HTERT RPE-1 (cell line): Measurements from ENCODE around the gene KIR3DL3.
"Not testable (repeated sequence)": the region's sequence is repeated elsewhere in the genome, so short reads cannot be mapped to it uniquely, and the experiment has no call there.

Source experiments
- in situ Hi-C: fragments of 300-500 bp; cut with MboI; formaldehyde crosslinking; loops from 4 replicates; pipeline ENCODE4 v1.14.3; 2020; ENCODE audit warnings: low sequenced_read_pairs

KIR3DL3 gene

DNA sequence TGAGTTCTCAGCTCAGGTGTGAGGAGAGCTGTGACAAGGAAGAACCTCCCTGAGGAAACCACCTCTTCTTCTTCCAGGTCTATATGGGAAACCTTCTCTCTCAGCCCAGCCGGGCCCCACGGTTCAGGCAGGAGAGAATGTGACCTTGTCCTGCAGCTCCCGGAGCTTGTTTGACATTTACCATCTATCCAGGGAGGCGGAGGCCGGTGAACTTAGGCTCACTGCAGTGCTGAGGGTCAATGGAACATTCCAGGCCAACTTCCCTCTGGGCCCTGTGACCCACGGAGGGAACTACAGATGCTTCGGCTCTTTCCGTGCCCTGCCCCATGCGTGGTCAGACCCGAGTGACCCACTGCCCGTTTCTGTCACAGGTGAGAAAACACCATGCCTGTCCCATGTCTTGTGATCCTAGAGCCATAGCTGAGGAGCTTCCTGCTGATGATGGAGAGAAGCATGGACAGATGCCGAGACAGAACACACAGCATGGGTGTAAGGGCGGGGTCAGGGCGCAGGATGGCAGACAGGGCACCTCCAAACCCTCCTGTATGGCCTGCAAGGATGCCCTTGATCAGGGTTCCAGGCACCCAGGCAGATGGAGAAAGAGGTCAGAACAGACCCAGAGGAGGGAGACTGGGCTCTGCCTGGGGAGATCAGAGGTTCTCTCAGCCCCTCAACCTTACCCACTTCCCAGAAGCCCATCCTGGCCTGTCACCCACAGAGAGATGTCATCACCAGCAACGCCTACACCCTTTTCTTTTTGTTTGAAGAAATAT, 5.4 kb downstream of the KIR3DL3 start:
- in situ Hi-C loops: no loop called here

DNA sequence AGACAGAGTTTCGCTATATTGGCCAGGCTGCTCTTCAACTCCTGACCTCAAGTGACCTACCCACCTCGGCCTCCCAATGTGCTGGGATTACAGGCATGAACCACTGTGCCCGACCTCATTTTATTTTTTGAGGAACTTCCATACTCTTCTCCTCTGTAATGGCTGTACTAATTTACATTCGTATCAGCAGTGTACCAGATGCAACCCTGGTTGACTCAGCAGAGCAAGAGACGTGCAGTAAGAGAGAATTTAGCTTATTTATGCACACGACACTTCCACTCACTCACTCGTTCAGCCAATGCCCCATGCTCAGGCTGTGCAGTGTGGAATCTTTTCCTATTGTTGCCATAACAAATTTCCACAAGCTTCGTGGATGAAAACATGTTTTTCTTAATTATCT, 6.9 kb downstream of the KIR3DL3 start:
- in situ Hi-C loops: no loop called here

DNA sequence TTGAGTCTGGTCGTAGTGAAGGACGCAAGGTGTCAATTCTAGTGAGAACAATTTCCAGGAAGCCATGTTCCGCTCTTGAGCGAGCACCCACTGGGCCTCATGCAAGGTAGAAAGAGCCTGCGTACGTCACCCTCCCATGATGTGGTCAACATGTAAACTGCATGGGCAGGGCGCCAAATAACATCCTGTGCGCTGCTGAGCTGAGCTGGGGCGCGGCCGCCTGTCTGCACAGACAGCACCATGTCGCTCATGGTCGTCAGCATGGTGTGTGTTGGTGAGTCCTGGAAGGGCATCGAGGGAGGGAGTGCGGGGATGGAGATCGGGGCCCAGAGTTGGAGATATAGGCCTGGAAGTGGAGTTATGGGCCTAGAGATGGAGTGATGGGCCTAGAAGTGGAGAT, 14.1 kb downstream of the KIR3DL3 start, which contains the start of gene KIR2DL3:
KIR2DL3 (plus strand) TSS at position 208 of the 400 bp plus-strand sequence; CDS start at position 241, 33 bp downstream.
- in situ Hi-C loops: not testable (repeated sequence)

DNA sequence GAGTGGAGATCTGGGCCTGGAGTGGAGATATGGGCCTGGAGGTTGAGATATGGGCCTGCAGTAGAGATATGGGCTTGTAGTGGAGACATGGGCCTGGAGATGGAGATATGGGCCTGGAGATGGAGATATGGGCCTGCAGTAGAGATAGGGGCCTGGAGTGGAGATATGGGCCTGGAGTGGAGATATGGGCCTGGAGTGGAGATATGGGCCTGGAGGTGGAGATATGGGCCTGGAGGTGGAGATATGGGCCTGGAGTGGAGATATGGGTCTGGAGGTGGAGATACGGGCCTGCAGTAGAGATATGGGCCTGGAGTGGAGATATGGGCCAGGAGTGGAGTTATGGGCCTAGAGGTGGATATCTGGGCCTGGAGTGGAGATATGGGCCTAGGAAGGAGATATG, 14.5 kb downstream of the KIR3DL3 start:
- in situ Hi-C loops: no loop called here

GRCh38 chr19:54739587-54740497, 15.6 kb downstream of the KIR3DL3 start:
- in situ Hi-C loops: no loop called here

GRCh38 chr19:54741950-54742349, 17.7 kb downstream of the KIR3DL3 start:
- in situ Hi-C loops: not testable (repeated sequence)

GRCh38 chr19:54744080-54744479, 19.8 kb downstream of the KIR3DL3 start:
- in situ Hi-C loops: not testable (repeated sequence)

DNA sequence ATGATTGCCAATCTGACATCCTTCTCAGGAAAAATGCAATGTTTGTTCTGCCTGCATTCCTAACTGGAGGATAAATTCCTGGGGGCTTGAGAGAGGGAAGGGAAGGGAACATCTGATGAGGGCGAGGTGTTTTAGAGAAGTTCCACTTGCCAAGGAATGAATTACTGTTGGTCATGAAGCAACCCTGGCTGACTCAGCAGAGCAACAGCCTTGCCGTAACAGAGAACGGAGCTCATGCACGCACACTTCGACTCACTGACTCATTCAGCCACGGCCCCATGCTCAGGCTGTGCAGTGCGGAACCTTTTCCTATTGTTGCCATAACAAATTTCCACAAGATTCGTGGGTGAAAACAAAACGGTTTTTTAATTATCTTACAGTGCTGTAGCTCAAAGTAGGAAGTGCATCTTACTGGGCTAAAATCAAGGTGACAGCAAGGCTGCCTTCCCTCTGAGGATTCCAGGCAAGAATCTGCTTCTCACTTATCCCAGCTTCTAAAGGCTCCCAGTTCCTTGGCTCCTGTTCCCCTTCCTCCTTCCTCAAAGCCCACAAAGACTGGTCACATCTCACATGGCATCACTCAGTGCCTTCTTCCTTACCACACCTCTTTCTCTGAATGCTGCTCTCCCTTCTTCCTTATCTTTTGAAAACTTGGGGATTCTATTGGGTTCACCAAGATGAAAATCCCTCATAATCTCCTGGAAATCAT, 23.5 kb downstream of the KIR3DL3 start:
- in situ Hi-C loops: not testable (repeated sequence)

- in situ Hi-C loops: not testable (repeated sequence)
Observed at GRCh38 chr19:54750276-54750675, 26.0 kb downstream of the KIR3DL3 start.

DNA sequence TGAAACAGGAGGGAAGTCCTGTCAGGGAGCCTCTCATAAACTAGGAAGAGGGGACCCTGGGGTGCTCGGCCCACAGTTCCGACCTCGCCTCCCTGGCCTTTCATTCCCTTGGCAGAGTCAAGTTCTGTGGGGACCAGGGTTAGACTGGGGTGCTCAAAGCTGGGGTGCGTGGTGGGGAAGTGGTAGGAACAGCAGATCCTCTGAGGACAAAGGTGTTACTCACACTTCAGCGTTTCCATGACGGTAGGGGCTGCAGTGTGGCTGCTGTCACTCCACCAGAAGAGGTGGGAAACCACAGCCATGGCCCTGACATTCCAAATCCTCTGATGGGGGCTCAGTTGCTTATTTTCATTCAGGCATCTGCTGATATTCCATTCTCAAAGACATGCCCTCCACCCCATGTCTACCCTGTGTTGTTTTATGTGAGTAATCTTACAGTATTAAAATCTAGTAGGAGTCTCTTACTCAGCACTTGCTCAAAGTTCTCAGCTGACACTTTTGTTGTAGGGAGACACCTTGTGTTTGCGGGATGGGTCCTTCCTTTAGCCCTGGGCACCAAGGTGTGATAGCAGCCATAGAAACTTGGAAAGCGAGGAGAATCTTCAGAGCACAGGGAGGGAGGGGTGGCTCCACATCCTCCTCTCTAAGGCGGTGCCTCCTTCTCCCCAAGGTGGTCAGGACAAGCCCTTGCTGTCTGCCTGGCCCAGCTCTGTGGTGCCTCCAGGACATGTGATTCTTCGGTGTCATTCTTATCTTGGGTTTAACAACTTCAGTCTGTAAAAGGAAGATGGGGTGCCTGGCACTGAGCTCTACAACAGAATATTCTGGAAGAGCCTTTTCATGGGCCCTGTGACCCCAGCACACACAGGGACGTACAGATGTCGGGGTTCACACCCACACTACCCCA, 32.2 kb downstream of the KIR3DL3 start:
- in situ Hi-C loops: not testable (repeated sequence)

GRCh38 chr19:54758577-54758976, 34.3 kb downstream of the KIR3DL3 start:
- in situ Hi-C loops: not testable (repeated sequence)

DNA sequence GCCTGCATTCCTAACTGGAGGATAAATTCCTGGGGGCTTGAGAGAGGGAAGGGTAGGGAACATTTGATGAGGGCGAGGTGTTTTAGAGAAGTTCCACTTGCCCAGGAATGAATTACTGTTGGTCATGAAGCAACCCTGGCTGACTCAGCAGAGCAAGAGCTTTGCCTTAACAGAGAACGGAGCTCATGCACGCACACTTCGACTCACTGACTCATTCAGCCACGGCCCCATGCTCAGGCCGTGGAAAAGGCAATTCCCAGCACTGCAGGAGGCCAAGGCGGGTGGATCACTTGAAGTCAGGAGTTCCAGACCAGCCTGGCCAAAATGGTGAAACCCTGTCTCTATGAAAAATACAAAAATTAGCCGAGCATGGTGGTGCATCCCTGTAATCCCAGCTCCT, 40.0 kb downstream of the KIR3DL3 start:
- in situ Hi-C loops: not testable (repeated sequence)

DNA sequence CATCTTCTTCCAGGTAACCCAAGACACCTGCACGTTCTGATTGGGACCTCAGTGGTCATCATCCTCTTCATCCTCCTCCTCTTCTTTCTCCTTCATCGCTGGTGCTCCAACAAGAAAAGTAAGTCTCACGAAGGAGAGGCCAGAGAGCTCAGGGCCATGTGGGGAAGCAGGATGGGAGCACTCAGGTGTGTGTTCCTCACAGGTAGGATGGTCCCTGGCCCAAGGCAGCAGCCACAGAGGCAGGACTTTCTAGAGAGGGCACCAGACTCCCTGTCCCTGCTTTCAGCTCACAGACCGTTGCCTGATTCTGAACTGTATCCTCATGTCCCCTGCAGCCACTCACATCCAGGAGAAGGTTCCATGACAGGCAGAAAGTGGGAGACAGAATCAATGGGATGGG, 42.2 kb downstream of the KIR3DL3 start:
- in situ Hi-C loops: not testable (repeated sequence)

DNA sequence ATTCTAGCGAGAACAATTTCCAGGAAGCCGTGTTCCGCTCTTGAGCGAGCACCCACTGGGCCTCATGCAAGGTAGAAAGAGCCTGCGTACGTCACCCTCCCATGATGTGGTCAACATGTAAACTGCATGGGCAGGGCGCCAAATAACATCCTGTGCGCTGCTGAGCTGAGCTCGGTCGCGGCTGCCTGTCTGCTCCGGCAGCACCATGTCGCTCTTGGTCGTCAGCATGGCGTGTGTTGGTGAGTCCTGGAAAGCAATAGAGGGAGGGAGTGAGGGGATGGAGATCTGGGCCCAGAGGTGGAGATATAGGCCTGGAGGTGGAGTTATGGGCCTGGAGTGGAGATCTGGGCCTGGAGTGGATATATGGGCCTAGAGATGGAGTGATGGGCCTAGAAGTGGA, 45.4 kb downstream of the KIR3DL3 start, which contains the start of gene KIR2DL1:
KIR2DL1 (plus strand) TSS at position 148 of the 400 bp plus-strand sequence; CDS start at position 206, 58 bp downstream.
- in situ Hi-C loops: not testable (repeated sequence)

DNA sequence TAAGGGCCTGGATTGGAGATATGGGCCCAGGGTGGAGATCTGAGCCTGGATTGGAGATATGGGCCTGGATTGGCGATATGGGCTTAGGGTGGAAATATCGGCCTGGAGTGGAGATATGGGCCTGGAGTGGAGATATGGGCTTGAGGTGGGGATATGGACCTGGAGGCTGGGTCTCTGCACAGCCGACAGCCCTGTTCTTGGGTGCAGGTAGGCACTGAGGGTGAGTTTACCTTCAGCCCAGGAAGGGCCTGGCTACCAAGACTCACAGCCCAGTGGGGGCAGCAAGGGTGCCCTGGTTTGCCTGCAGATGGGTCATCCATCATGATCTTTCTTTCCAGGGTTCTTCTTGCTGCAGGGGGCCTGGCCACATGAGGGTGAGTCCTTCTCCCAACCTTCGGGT, 46.3 kb downstream of the KIR3DL3 start:
- in situ Hi-C loops: not testable (repeated sequence)

- in situ Hi-C loops: not testable (repeated sequence)
Observed at GRCh38 chr19:54771018-54771960, 47.0 kb downstream of the KIR3DL3 start.

DNA sequence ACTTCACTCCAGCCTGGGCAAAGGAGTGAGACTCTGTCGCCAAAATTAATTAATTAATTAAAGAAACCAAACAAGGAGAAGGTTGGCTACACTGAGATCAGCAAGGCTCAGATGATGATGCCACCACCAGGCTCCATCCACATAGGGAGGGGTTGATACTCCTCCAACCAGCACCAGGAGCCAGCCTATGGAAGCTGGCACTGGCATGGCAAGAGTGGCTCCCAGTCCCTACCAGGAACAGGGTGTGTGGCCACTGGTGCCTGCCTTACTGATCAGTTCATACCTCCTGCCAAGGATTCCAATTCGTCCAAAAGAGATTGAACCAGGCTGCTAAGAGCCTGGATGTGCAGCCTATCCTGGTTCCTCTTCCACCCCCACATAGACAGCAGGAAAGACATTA, 48.4 kb downstream of the KIR3DL3 start:
- in situ Hi-C loops: not testable (repeated sequence)

DNA sequence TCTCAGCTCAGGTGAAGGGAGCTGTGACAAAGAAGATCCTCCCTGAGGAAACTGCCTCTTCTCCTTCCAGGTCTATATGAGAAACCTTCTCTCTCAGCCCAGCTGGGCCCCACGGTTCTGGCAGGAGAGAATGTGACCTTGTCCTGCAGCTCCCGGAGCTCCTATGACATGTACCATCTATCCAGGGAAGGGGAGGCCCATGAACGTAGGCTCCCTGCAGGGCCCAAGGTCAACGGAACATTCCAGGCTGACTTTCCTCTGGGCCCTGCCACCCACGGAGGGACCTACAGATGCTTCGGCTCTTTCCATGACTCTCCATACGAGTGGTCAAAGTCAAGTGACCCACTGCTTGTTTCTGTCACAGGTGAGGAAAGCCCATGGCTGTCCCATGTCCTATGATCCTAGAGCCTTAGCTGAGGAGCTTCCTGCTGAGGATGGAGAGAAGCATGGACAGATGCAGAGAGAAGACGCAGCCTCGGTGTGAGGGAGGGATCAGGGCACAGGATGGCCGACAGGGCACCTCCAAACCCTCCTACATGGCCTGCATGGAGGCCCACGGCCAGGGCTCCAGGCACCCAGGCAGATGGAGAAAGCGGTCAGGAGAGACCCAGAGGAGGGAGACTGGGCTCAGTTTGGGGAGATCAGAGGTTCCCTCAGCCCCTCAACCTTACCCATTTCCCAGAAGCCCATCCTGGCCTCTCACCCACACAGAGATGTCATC, 51.0 kb downstream of the KIR3DL3 start:
- in situ Hi-C loops: not testable (repeated sequence)
